Neuron (in vitro differentiated cells): ENCODE measurements around the gene SFSWAP.

Experiments
- H2AFZ ChIP-seq: one replicate; pipeline ENCODE4 v1.6.1; 2013; ENCODE audit warnings: low read depth, mild to moderate bottlenecking, inconsistent platforms, low read length, moderate library complexity
- H3K27me3 ChIP-seq: one replicate; pipeline ENCODE4 v1.6.1; 2013; ENCODE audit warnings: low read length; ENCODE audit not compliant: insufficient read depth
- H3K36me3 ChIP-seq: one replicate; pipeline ENCODE4 v1.6.1; 2013; ENCODE audit warnings: low read length; ENCODE audit not compliant: insufficient read depth
- H3K4me1 ChIP-seq: one replicate; pipeline ENCODE4 v1.6.1; 2013; ENCODE audit warnings: low read length; ENCODE audit not compliant: insufficient read depth
- H3K4me3 ChIP-seq: 2 replicates; pipeline ENCODE4 v1.5.1; 2013; ENCODE audit warnings: mild to moderate bottlenecking, low read length, moderate library complexity
- H3K9me3 ChIP-seq: one replicate; pipeline ENCODE4 v1.6.1; 2013; ENCODE audit warnings: low read length

Gene SFSWAP

GRCh38 chr12:131844140-131844539, 133.2 kb downstream of the SFSWAP start:
- Histone ChIP-seq H3K27me3 (no peaks in the 10 kb centered on the region), H3K36me3 (peaks cover 70% of the 10 kb centered on the region), H3K4me3 (no peak overlapping the region), H2AFZ (no peak overlapping the region), H3K4me1 (no peaks in the 10 kb centered on the region), H3K9me3 (no peaks in the 10 kb centered on the region)

- Histone ChIP-seq H3K9me3 (no peaks in the 10 kb centered on the region), H2AFZ (no peak overlapping the region), H3K36me3 (peaks cover 74% of the 10 kb centered on the region), H3K4me1 (no peaks in the 10 kb centered on the region), H3K4me3 (no peak overlapping the region), H3K27me3 (no peaks in the 10 kb centered on the region)
These were observed 133.8 kb downstream of the SFSWAP start for GRCh38 chr12:131844656-131845055.

GRCh38 chr12:131845121-131845520, 134.2 kb downstream of the SFSWAP start:
- no peaks in the 10 kb centered on the region for H3K9me3 ChIP-seq
- peaks cover 76% of the 10 kb centered on the region for H3K36me3 ChIP-seq
- H3K4me3 ChIP-seq = no peak overlapping the region
- no peaks in the 10 kb centered on the region for H3K27me3 ChIP-seq
- no peak overlapping the region for H2AFZ ChIP-seq
- no peaks in the 10 kb centered on the region for H3K4me1 ChIP-seq

- Histone ChIP-seq H3K4me3 (no peak overlapping the region), H2AFZ (no peak overlapping the region), H3K9me3 (no peaks in the 10 kb centered on the region), H3K4me1 (no peaks in the 10 kb centered on the region), H3K27me3 (no peaks in the 10 kb centered on the region), H3K36me3 (peaks cover 71% of the 10 kb centered on the region)
These were observed 136.6 kb downstream of the SFSWAP start for GRCh38 chr12:131847456-131847855.

GRCh38 chr12:131848753-131849152, 137.9 kb downstream of the SFSWAP start:
- H3K27me3 ChIP-seq = no peaks in the 10 kb centered on the region
- H3K36me3 ChIP-seq = peaks cover 65% of the 10 kb centered on the region
- H3K4me3 ChIP-seq = no peak overlapping the region
- H3K9me3 ChIP-seq = no peaks in the 10 kb centered on the region
- no peaks in the 10 kb centered on the region for H3K4me1 ChIP-seq
- no peak overlapping the region for H2AFZ ChIP-seq
